DND-41 (cell line): ENCODE measurements around the gene TPP1.

ENCODE experiments used
- ATAC-seq: fragments of 200-7000 bp; cut with Tn5 transposase; 3 replicates; pipeline ENCODE4 v1.9.1; 2021; ENCODE audit warnings: low read depth; ENCODE audit not compliant: insufficient read depth
- DNase-seq: peaks from one replicate; pipeline ENCODE4 v3.0.0-alpha.2; 2020
- H2AFZ ChIP-seq: 2 replicates; pipeline ENCODE4 v1.6.0; 2012; ENCODE audit warnings: low read depth, low read length
- H3K27ac ChIP-seq: 2 replicates; pipeline ENCODE4 v1.5.1; 2012; ENCODE audit warnings: low read length, inconsistent platforms
- H3K27me3 ChIP-seq: fragments of 200-600 bp; sonication (generic); 2 replicates; pipeline ENCODE4 v1.6.0; 2012; ENCODE audit warnings: low read length, mild to moderate bottlenecking, inconsistent platforms; ENCODE audit not compliant: insufficient read depth, poor library complexity
- H3K36me3 ChIP-seq: 2 replicates; pipeline ENCODE4 v1.5.1; 2012; ENCODE audit warnings: low read length, inconsistent platforms; ENCODE audit not compliant: insufficient read depth
- H3K4me1 ChIP-seq: 2 replicates; pipeline ENCODE4 v1.5.1; 2012; ENCODE audit warnings: mild to moderate bottlenecking, low read length; ENCODE audit not compliant: insufficient read depth
- H3K4me2 ChIP-seq: 2 replicates; pipeline ENCODE4 v1.6.0; 2012; ENCODE audit warnings: mild to moderate bottlenecking, moderate library complexity, low read length, inconsistent platforms; ENCODE audit not compliant: insufficient read depth
- H3K4me3 ChIP-seq, 2 experiments: fragments of 200-600 bp in 1 of 2; shearing (Covaris generic) in 1 of 2; 2 replicates each; pipeline ENCODE4 v1.5.1; 2012 to 2016; ENCODE audit warnings: inconsistent platforms in 2 of 2, low read length in 2 of 2, mild to moderate bottlenecking in 2 of 2, low read depth in 1 of 2, moderate library complexity in 1 of 2
- H3K79me2 ChIP-seq: 2 replicates; pipeline ENCODE4 v1.6.0; 2012; ENCODE audit warnings: low read length, inconsistent platforms; ENCODE audit not compliant: insufficient read depth
- H3K9ac ChIP-seq: 2 replicates; pipeline ENCODE4 v1.6.0; 2012; ENCODE audit warnings: low read depth, mild to moderate bottlenecking, inconsistent platforms, low read length, moderate library complexity
- H3K9me3 ChIP-seq: 2 replicates; pipeline ENCODE4 v1.5.1; 2012; ENCODE audit warnings: low read length, moderate library complexity, mild to moderate bottlenecking, inconsistent platforms; ENCODE audit not compliant: insufficient read depth, severe bottlenecking
- H4K20me1 ChIP-seq: 2 replicates; pipeline ENCODE4 v1.6.0; 2012; ENCODE audit warnings: low read length; ENCODE audit not compliant: insufficient read depth
- EZH2 ChIP-seq: IDR thresholded peaks from 3 replicates; pipeline ENCODE4 v1.6.1; 2012; ENCODE audit warnings: borderline replicate concordance, low read depth, mild to moderate bottlenecking, moderate library complexity, low read length, inconsistent platforms; ENCODE audit not compliant: severe bottlenecking
- TF ChIP-seq, protein P1 (sequence below): IDR thresholded peaks from 2 replicates; pipeline ENCODE4 v1.5.1; 2012; ENCODE audit warnings: borderline replicate concordance, low read length, moderate library complexity, mild to moderate bottlenecking; ENCODE audit not compliant: poor library complexity, severe bottlenecking; ENCODE audit errors: extremely low read depth

Gene TPP1

DNA sequence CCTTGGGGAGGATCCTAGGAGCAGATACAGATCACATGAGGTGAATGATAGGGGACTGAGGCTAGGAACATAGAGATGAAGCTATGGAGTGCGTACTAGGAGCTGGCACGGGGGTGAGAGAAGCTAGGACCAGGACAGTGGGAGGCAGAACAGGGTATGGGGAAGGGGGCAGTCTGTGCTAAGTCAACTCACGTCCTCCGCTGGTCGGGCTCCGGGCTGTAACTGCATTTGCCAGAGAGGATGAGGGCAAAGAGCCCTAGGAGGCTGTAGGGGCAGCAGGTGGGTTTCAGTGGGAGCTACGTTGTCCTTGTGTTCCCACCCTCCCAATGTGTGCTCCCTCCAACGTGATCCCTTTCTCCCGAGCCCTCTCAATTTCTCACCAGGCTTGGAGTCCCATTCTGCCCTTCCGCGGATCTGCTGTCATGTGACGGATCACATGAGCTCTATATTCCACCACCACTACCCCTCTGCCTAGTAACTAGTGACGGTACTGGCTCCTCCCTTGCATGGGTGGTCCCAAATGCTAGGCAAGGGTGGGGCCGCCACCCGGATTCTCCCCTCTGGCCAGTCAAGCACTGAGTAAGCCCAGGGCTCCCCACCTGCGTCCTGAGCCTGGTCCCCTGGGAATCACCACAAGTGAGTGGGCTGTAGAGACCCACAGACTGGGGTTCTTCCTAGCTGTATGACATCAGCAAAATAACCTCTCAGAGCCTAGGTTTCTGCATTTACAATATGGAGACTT lies at the start of gene TPP1:
Gene TPP1, minus strand, starts transcription at position 419 of the 742 bp plus-strand sequence. Its CDS starts 22 bp downstream, at position 397.
- no peaks in the 10 kb centered on the region for H4K20me1 ChIP-seq
- H3K27ac ChIP-seq = peak within 1 kb of the TSS; percentile 78
- peak; percentile 99 for ATAC-seq
- peaks cover 24% of the 10 kb centered on the region for H3K79me2 ChIP-seq
- peak within 1 kb of the TSS; percentile 65 for H3K9ac ChIP-seq
- peak within 1 kb of the TSS; percentile 94 for H3K4me2 ChIP-seq
- H3K4me1 ChIP-seq = peaks cover 24% of the 10 kb centered on the region
- TF ChIP-seq, protein P1, sequence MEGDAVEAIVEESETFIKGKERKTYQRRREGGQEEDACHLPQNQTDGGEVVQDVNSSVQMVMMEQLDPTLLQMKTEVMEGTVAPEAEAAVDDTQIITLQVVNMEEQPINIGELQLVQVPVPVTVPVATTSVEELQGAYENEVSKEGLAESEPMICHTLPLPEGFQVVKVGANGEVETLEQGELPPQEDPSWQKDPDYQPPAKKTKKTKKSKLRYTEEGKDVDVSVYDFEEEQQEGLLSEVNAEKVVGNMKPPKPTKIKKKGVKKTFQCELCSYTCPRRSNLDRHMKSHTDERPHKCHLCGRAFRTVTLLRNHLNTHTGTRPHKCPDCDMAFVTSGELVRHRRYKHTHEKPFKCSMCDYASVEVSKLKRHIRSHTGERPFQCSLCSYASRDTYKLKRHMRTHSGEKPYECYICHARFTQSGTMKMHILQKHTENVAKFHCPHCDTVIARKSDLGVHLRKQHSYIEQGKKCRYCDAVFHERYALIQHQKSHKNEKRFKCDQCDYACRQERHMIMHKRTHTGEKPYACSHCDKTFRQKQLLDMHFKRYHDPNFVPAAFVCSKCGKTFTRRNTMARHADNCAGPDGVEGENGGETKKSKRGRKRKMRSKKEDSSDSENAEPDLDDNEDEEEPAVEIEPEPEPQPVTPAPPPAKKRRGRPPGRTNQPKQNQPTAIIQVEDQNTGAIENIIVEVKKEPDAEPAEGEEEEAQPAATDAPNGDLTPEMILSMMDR = no peak
- no peak for TF ChIP-seq EZH2
- H3K9me3 ChIP-seq = no peaks in the 10 kb centered on the region
- peaks cover 27% of the 10 kb centered on the region for H3K36me3 ChIP-seq
- H2AFZ ChIP-seq = peak within 1 kb of the TSS; percentile 90
- peak; percentile 93 for DNase-seq
- H3K27me3 ChIP-seq = no peaks in the 10 kb centered on the region
- H3K4me3 ChIP-seq = peak within 1 kb of the TSS; percentile 44 to 81; a peak in 3 of 4 replicates

DNA sequence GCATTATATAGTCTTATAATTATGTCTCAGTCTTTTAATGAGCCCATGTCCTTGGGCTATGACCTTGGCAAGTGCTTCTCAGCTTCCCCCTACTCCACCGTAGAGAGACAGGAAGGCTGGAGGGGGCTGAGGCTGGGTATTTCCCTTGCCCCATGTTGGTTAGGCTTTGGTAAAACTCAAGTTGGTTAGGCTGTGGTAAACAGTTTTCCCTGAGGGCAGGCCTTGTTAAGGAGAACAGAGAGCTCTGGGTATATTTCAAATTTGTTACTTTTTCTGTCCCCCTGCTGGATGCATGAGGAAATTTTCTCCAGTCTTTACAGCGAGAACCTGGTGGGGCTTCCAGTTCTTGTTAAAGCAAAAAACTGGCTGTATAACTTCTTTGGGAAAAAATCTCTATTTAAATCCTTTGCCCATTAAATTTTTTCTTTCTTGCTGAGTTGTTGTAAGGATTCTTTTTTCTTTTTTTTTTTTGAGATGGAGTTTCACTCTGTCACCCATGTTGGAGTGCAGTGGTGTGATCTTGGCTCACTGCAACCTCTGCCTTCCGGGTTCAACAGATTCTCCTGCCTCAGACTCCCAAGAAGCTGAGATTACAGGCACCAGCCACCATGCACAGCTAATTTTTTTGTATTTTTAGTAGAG lies 48.6 kb upstream of the TPP1 start:
- Histone ChIP-seq H3K4me2 (no peak overlapping the region), H3K27ac (no peak overlapping the region), H3K79me2 (no peaks in the 10 kb centered on the region), H4K20me1 (no peaks in the 10 kb centered on the region), H3K36me3 (no peaks in the 10 kb centered on the region), H3K4me3 (no peak overlapping the region), H3K9me3 (no peaks in the 10 kb centered on the region), H3K9ac (no peak overlapping the region), H3K4me1 (no peaks in the 10 kb centered on the region), H3K27me3 (peaks cover 3% of the 10 kb centered on the region), H2AFZ (no peak overlapping the region)
- DNase-seq (peak; percentile 26), ATAC-seq (peak; percentile 78)
- no peak for TF ChIP-seq EZH2
- TF ChIP-seq, protein P1 = peak; percentile 53

DNA sequence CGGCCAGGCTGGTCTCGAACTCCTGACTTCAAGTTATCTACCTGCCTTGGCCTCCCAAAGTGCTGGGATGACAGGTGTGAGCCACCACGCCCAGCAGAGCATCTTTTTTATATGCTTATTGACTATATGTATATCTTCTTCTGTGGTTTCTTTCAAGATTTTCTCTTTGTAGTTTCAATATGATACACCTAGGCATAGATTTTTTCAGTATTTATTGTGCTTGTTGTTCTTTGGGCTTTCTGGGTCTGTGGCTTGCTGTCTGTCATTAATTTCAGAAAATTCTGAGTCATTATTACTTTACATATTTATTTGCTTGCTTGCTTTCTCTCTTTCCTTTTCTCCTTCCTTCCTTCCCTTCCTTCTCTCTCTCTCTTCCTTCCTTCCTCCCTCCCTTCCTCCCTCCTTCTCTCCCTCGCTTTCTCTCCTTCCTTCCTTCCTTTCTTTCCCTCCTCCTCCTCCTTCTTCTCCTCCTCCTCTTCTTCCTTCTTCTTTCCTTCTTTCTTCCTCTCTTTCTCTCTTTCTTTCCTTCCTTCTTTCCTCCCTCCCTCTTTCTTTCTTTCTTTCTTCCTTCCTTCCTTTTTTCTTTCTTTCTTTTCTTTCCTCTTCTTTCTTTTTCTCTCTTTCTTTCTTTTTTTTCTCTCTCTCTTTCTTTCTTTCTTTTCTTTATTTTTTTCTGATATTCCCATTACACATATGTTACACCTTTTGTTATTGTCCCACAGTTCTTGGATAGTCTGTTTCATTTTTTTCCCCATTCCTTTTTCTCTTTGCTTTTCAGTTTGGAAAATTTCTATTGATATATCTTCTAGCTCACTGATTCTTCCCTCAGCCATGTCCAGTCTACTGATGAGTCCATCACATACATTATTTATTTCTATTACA lies 47.3 kb upstream of the TPP1 start:
- Histone ChIP-seq H3K27ac (no peak overlapping the region), H3K27me3 (peaks cover 3% of the 10 kb centered on the region), H2AFZ (no peak overlapping the region), H3K9ac (no peak overlapping the region), H3K36me3 (no peaks in the 10 kb centered on the region), H3K4me1 (no peaks in the 10 kb centered on the region), H3K4me2 (no peak overlapping the region), H3K9me3 (no peaks in the 10 kb centered on the region), H4K20me1 (no peaks in the 10 kb centered on the region), H3K4me3 (no peak overlapping the region), H3K79me2 (no peaks in the 10 kb centered on the region)
- TF ChIP-seq EZH2 = no peak
- TF ChIP-seq, protein P1 = no peak
- no peak for DNase-seq
- ATAC-seq = no peak
